ENCODE data around the gene PALLD. TPM values are rescaled to one million over a fixed set of nuclear protein-coding genes. Genes with fewer than 3 reads are reported as not detected.

PALLD gene
- total RNA-seq, 1 donor from 2014 or later, result 8.1 TPM

DNA sequence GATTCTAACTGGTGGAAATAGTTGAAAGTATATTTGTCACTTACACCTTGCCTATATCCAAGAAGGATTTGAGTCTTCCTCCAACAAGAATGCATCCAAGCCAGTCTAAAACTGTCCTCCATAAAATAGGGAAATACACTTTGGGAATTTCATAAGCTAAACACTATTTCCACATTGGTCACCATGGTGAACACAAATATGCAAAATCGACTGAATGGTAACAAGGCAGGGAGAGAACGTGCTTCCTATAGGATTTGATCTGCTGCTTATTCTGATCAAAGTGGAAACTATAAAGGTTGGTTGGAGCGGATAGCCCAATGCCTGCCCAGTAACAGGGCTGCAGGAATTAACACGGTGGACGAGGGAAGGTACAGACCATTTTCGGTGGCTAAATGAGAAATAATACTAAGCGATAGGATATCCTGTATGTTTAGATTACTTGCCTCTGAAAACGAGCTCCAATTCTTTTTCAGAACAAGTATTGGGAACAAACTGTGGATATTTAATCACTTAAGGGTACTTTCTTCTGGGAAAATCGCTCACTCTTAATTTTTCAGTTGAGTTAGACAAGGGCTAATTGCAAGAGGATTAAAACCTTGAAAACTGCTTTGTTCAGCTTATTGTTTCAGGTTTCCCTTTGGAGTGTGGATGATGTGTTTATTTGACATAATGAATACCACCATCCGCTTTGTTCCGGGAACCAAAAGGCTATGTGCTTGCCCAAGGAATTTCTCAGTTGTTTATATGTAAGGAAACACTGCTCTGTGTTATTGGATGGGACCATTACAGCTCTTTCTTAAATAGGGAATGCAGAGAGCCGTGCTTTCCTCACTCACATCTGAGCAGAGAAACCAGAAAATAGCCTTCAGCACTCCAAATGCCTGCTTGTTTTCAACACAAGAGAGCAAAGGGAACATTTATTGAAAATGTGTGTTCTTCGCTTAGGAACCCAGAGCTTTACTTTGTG, 318.8 kb downstream of the PALLD start:
- peak; percentile 30 to 86 for DNase-seq (ENCODE audit: low read depth in 2 of 2)

- DNase-seq (ENCODE audit: low read depth in 2 of 2), result no peak
Observed at GRCh38 chr4:168817370-168817769, 320.5 kb downstream of the PALLD start.

GRCh38 chr4:168822481-168822880, 325.6 kb downstream of the PALLD start:
- no peak for DNase-seq (ENCODE audit: low read depth in 2 of 2)

- no peak for DNase-seq (ENCODE audit: low read depth in 2 of 2)
Observed at GRCh38 chr4:168825975-168826374, 329.1 kb downstream of the PALLD start.

- no peak for DNase-seq (ENCODE audit: low read depth in 2 of 2)
Observed at GRCh38 chr4:168826620-168827019, 329.8 kb downstream of the PALLD start.

- DNase-seq (ENCODE audit: low read depth in 2 of 2), result peak; percentile 17 to 20
Observed at GRCh38 chr4:168830777-168831512, 334.1 kb downstream of the PALLD start.

DNA sequence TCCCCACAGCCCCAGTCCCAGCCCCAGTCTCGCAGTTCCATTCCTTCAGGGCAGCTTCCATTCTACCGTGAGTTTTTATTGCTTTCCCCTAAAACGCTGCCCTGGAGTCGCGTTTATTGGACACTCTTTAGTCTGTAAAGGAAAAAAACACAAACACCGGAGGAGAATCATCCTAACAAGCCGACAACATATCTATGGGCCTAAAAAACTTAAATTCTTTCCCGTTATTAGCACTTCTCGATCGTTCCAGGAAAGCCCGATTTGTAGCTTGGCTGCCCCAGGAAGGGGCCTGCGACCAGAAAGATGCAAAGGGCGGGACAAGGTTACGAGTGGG, 334.7 kb downstream of the PALLD start:
- peak in 1 of 2 donors; percentile 6 for DNase-seq (ENCODE audit: low read depth in 2 of 2)

DNA sequence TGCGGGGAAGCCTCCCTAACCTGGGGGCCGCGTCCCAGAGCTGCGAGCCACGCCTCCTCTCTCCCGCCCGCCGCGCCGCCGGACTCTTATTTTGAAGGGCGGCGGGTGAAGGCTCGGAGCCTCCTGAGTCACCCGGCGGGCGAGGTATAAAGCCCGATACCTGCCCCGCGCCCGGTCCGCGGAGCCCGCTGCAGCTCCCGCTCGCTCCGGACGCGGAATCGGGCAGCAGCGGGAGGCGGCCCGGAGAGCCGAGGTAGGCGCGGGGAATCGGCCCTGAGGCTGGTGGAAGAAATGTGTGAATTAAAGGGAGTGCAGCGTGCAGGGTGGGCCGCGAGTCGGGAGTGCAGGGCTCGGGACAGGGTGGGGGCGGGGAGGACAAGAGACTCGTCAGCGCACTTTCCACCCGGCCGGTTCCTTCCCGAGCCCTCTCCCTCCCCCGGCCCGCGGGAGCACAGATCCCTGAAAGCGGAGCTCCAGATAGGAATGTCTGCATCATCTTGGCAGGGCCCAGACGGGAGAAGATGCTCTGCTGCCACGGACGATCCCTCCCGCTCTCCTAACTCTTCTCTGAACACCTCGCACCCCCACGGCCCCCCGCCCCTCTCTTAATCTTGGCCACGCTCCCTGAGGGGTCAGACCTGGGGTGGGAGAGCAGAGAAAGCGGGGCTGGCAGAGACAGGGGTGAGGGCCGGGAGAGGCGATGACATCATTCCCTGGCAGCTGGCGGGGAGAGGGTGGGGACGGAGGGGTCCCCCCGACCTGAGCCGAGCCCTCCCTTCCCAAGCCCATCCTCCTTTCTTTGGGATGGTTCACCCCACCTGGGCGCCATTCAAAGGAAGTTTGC, 335.3 kb downstream of the PALLD start:
- DNase-seq (ENCODE audit: low read depth in 2 of 2), result peak; percentile 82 to 85

DNA sequence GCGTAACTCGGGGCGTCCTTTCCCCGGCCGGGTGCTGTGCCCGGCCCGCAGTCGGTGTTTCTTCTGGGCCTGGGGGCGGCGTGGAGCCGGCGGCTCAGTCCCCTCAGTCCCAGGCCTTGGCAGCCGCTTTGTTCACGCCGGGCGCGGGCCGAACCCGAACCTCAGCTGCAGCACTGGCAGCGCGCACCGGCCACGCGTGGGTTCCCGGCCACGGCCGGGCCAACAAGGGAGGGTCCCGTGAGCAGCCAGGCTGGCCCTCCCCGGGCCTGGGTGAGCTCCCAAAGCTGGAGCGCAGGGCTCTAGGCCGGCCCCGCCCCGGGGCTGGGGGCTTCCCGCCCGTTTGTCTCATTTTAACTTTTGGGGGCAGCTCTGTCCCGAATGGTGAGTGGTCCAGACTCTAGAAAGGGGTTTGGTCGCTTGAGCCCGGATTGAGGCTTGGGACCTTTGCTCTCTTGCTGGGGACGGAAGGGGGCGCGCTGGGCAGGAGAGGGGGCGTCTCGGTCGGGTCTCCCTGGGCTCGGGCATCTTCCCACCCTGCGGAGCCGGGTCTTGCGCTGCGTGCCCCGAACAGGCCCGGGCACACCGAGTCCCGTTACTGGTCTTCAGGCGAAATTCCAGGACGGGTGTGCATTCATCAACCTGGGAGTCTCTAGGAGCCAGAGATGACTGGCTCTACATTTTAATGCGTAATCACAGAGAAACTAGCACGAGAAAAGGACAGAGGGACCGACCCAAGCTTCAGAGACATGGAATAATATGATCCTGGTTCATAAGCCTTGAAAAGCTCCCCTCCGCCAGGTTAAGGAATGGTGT, 336.1 kb downstream of the PALLD start:
- peak; percentile 23 to 36 for DNase-seq (ENCODE audit: low read depth in 2 of 2)

DNA sequence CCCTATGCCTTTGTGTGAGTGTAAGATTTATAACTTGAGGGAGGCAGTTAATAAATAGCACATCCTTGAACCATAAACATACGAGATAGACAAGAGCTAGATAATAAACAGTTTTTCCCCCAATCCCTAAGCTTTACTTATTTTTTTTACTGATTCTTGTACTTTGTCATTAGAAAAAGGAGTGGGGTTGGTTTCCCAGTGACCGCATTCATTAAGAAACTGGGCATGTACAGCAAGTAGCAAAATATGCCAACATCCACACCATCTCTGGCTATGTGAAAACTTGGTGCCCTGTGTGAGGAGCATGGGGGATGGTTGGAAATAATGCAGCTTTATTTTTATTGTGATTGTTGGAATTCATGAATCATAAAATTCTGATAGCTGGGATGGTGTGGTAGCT, 337.0 kb downstream of the PALLD start:
- no peak for DNase-seq (ENCODE audit: low read depth in 2 of 2)

DNA sequence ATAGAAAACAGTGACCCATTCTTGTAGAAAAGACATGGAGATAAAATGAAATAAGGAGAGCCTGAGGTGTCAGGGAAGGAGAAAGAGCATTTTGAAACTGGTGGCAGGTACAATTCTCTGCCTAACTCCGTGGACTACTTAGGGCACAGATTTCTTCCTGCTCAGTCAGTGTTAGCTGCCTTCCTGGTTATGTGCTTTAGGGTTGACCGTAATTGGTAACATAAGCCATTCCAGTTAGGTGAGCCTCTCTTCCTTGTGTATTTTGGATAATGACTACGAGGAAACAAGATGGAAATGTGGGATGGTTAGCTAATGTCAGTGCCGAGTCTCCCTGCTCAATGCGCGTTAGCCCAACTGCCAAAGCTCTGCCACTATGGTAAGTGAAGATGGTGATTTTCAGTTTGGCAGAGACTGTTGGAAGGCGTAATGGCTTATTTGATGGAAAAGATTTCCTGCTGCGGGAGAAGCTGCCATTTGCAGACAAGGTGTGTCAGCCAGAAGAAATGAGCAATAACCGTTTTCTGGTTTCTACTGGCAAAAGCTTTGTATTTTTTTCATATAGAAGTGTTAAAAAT, 339.1 kb downstream of the PALLD start:
- no peak for DNase-seq (ENCODE audit: low read depth in 2 of 2)

DNA sequence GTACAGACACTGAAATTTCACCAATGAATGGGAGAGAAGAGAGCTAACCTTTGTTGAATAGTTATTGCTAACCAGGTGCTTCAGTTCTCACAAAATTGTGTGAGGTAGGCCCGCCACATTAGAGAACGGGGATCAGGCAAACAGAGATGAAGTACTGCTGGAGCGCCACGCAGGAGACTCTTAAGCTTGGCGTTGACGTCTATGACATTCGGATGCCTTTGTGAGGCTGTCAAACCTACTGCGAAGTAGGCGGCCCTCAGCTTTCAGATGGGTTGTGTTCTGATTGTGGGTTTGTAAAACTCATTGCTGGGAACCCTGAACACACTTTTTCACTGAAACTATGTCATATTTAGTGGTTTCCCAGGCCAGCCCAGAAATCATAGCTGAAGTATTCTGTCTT, 339.6 kb downstream of the PALLD start:
- DNase-seq (ENCODE audit: low read depth in 2 of 2), result no peak

DNA sequence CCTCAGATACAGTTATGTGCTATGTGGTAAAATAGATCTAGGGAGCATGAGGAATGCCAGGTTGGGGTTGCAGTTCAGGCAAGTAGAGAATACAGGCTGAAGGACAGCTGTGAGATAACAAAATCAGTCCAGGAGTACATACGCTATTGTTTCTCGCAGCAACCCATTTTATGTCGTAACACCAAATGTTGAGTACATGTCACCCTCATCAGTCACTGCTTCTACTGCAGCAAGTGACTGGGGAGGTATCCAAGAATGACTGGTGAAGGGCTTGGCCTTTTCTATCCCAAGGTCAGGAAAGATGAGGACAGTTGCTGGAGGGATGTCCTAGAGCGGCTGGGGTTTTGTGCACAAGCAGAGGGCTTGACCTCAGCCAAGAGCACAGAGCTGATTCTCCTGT, 341.1 kb downstream of the PALLD start:
- no peak for DNase-seq (ENCODE audit: low read depth in 2 of 2)

- DNase-seq (ENCODE audit: low read depth in 2 of 2), result no peak
Observed at GRCh38 chr4:168839758-168840391, 343.0 kb downstream of the PALLD start.

DNA sequence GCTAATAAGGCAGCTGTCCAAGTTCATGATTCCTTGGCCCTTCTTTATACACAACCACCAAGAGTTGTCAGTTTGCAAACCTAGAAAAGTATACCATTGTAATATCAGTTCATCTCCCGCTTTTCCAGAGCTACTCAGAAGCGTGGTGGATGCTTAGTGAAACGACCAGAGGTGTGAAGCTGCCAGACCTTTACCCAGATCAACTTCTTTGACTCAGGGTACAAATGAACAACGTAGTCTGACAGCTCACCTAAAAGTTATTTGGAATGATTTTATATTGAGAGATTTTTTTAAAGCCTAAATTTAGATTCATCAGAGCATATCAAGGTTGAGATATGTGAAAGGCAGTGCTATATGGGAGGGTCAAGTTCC, 343.5 kb downstream of the PALLD start:
- DNase-seq (ENCODE audit: low read depth in 2 of 2), result no peak

- peak in 1 of 2 donors; percentile 34 for DNase-seq (ENCODE audit: low read depth in 2 of 2)
Observed at GRCh38 chr4:168841000-168841671, 344.3 kb downstream of the PALLD start.

GRCh38 chr4:168841672-168842019, 344.8 kb downstream of the PALLD start:
- DNase-seq (ENCODE audit: low read depth in 2 of 2), result peak in 1 of 2 donors; percentile 19

DNA sequence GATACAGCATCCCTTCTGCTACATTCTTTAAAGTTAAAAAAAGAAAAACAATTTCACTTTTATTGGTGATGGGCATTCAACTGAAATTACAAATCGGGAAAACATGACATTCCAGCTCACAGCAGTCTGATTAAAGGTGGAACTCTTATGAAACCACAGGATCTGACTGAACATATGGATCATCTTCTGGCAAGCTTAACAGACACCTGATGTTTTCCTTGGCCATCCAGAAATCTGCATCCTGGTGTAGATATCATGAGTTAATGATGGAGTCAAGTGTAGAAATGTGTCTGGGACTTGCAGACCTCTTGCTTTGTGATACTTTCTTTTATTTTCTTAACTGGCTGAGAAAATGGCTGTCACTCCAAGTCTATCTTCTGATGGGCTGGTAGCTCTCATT, 345.3 kb downstream of the PALLD start:
- no peak for DNase-seq (ENCODE audit: low read depth in 2 of 2)

DNA sequence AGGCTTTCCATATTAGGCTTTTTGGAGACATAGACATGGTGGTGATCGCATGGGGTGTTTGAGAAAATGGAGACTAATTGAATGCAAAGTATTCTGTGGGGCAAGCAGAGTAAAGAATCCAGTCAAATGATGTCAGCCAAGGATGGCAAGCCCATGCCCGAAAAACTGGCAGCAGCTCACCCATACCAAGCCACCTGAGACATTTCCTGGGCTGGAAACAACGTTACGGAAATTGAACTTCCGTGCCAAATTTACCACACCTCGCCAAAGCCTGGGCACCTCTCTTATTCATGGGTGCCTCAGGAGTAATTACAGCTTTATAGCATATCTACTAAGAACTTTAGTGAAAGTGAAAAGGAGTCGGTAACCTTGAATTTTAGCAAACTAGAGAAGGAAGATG, 346.8 kb downstream of the PALLD start:
- no peak for DNase-seq (ENCODE audit: low read depth in 2 of 2)
